ENCODE measurements around the gene ABCB1. TPM values are rescaled to one million over a fixed set of nuclear protein-coding genes. Genes with fewer than 3 reads are reported as not detected.

Gene ABCB1
- total RNA-seq, 2 experiments from 2014 or later, result 10.6 to 12.2 TPM

DNA sequence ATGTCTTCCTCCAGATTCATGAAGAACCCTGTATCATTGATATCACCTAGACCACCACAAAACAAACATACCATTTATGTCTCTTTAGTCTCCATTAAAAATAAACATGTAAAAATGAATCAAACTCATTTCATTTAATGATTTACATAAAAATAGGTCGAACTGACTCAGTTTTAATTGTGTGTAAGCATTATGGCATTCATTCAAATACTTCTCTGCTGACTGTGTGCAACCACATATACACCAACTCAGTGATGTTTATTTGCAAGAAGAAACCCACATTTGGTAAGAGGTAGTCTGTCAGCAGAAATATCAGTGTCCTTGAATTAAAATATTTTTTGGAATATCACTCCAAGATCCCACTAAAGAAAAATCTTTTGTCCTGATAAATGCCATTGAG, 30.5 kb downstream of the ABCB1 start:
- Mint-ChIP-seq H3K36me3 (ENCODE audit: low read depth) (peaks cover 23% of the 10 kb centered on the region), H3K4me3 (no peak overlapping the region), H3K4me1 (ENCODE audit: low read depth) (no peaks in the 10 kb centered on the region), H3K27me3 (no peaks in the 10 kb centered on the region), H3K27ac (no peak overlapping the region), H3K9me3 (peaks cover 2% of the 10 kb centered on the region)
- Histone ChIP-seq H3K27ac (ENCODE audit: low read depth in 1 of 2, low read length in 2 of 2) (no peak overlapping the region), H3K4me3 (ENCODE audit: low read length) (no peak overlapping the region), H3K9me3 (ENCODE audit: control insufficient read depth in 1 of 2, insufficient read depth in 1 of 2, low read length in 2 of 2) (no peaks in the 10 kb centered on the region), H3K27me3 (ENCODE audit: control insufficient read depth in 1 of 2, insufficient read depth in 2 of 2, low read length in 2 of 2) (no peaks in the 10 kb centered on the region), H3K4me1 (ENCODE audit: insufficient read depth, low read length) (no peaks in the 10 kb centered on the region), H3K36me3 (ENCODE audit: insufficient read depth, low read length) (no peaks in the 10 kb centered on the region)
- no peak for ATAC-seq (ENCODE audit: poor library complexity)
- intact Hi-C loops (cut with DNase I, micrococcal nuclease), result no loop called here
- ChIA-PET POLR2A (no interaction called here), CTCF (no interaction called here)
- no peak for DNase-seq
- TF ChIP-seq, protein P1, sequence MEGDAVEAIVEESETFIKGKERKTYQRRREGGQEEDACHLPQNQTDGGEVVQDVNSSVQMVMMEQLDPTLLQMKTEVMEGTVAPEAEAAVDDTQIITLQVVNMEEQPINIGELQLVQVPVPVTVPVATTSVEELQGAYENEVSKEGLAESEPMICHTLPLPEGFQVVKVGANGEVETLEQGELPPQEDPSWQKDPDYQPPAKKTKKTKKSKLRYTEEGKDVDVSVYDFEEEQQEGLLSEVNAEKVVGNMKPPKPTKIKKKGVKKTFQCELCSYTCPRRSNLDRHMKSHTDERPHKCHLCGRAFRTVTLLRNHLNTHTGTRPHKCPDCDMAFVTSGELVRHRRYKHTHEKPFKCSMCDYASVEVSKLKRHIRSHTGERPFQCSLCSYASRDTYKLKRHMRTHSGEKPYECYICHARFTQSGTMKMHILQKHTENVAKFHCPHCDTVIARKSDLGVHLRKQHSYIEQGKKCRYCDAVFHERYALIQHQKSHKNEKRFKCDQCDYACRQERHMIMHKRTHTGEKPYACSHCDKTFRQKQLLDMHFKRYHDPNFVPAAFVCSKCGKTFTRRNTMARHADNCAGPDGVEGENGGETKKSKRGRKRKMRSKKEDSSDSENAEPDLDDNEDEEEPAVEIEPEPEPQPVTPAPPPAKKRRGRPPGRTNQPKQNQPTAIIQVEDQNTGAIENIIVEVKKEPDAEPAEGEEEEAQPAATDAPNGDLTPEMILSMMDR (IDR thresholded peaks at IDR 0.05), result no peak

GRCh38 chr7:87567052-87567451, 33.6 kb downstream of the ABCB1 start:
- ChIA-PET POLR2A (no interaction called here), CTCF (no interaction called here)
- no peak overlapping the region for H3K27ac Mint-ChIP-seq
- H3K36me3 ChIP-seq (ENCODE audit: insufficient read depth, low read length), result no peaks in the 10 kb centered on the region
- no peaks in the 10 kb centered on the region for H3K27me3 Mint-ChIP-seq
- TF ChIP-seq, protein P1 (IDR thresholded peaks at IDR 0.05), result no peak
- no peaks in the 10 kb centered on the region for H3K9me3 ChIP-seq (ENCODE audit: control insufficient read depth in 1 of 2, insufficient read depth in 1 of 2, low read length in 2 of 2)
- no peak overlapping the region for H3K27ac ChIP-seq (ENCODE audit: low read depth in 1 of 2, low read length in 2 of 2)
- H3K4me3 ChIP-seq (ENCODE audit: low read length), result no peak overlapping the region
- H3K36me3 Mint-ChIP-seq (ENCODE audit: low read depth), result peaks cover 26% of the 10 kb centered on the region
- H3K27me3 ChIP-seq (ENCODE audit: control insufficient read depth in 1 of 2, insufficient read depth in 2 of 2, low read length in 2 of 2), result no peaks in the 10 kb centered on the region
- peaks cover 5% of the 10 kb centered on the region for H3K4me1 Mint-ChIP-seq (ENCODE audit: low read depth)
- H3K9me3 Mint-ChIP-seq, result no peaks in the 10 kb centered on the region
- no peak for DNase-seq
- intact Hi-C loops (cut with DNase I, micrococcal nuclease), result no loop called here
- ATAC-seq (ENCODE audit: poor library complexity), result no peak
- H3K4me1 ChIP-seq (ENCODE audit: insufficient read depth, low read length), result no peaks in the 10 kb centered on the region
- no peak overlapping the region for H3K4me3 Mint-ChIP-seq

GRCh38 chr7:87566311-87566900, 34.3 kb downstream of the ABCB1 start:
- intact Hi-C loops (cut with DNase I, micrococcal nuclease), result no loop called here
- Histone ChIP-seq H3K27me3 (ENCODE audit: control insufficient read depth in 1 of 2, insufficient read depth in 2 of 2, low read length in 2 of 2) (no peaks in the 10 kb centered on the region), H3K4me1 (ENCODE audit: insufficient read depth, low read length) (no peaks in the 10 kb centered on the region), H3K36me3 (ENCODE audit: insufficient read depth, low read length) (no peaks in the 10 kb centered on the region), H3K9me3 (ENCODE audit: control insufficient read depth in 1 of 2, insufficient read depth in 1 of 2, low read length in 2 of 2) (no peaks in the 10 kb centered on the region), H3K27ac (ENCODE audit: low read depth in 1 of 2, low read length in 2 of 2) (no peak overlapping the region), H3K4me3 (ENCODE audit: low read length) (no peak overlapping the region)
- Mint-ChIP-seq H3K4me1 (ENCODE audit: low read depth) (peaks cover 5% of the 10 kb centered on the region), H3K36me3 (ENCODE audit: low read depth) (peaks cover 26% of the 10 kb centered on the region), H3K27ac (no peak overlapping the region), H3K4me3 (no peak overlapping the region), H3K9me3 (no peaks in the 10 kb centered on the region), H3K27me3 (no peaks in the 10 kb centered on the region)
- ChIA-PET POLR2A (no interaction called here), CTCF (no interaction called here)
- ATAC-seq (ENCODE audit: poor library complexity) (no peak), DNase-seq (no peak)
- TF ChIP-seq, protein P1 (IDR thresholded peaks at IDR 0.05), result no peak
